GM19035 (cell line): ENCODE results near the gene SLC4A2.

Experiments used
- ATAC-seq: cut with Tn5 transposase; IDR thresholded peaks from one replicate; pipeline ENCODE4 v1.9.1; 2021; ENCODE audit not compliant: unreplicated experiment

The SLC4A2 gene

GRCh38 chr7:151124899-151125399, 65.6 kb downstream of the SLC4A2 start:
- ATAC-seq, result no peak

GRCh38 chr7:151125470-151125845, 66.1 kb downstream of the SLC4A2 start:
- ATAC-seq, result no peak

- ATAC-seq, result no peak
These were observed 66.6 kb downstream of the SLC4A2 start for GRCh38 chr7:151125846-151126481.
